Measurements from ENCODE around the gene LRRTM4. TPM values are rescaled to one million over a fixed set of nuclear protein-coding genes. Genes with fewer than 3 reads are reported as not detected.

LRRTM4 gene
- total RNA-seq, 2 experiments from 2014 or later, result not detected

DNA sequence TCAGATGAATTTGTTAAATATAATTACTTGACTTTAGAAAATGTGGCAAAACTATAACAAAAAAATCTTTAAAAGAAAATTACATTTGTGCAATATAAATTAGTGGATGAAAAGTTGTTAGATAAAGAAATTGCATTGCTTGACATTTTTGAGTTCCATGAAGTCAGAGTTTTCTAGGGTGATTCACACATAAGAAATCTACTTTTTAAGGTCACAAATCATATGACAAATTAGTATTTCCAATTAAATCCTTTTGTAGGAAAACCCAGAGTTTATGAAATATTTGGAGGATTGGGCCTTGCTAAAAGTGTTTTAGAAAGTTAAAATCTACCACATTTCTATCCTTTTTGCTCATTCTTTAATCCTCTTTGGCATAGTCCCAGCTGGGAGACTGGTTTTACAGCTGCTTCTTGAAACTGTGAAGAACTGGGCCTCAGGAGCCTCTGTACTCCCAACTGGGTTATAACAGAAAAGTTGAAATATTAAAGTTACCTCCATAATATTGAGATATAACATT is 289.2 kb downstream of the LRRTM4 start:
- intact Hi-C loops (cut with micrococcal nuclease; ENCODE audit: unreplicated experiment), result no loop called here
- Histone ChIP-seq H3K79me2 (ENCODE audit: insufficient read depth, low read depth, low read length) (no peaks in the 10 kb centered on the region), H2AFZ (ENCODE audit: low read length) (no peak overlapping the region), H3K9me3 (ENCODE audit: low read length) (no peaks in the 10 kb centered on the region), H3K4me3 (ENCODE audit: low read depth, low read length, poor library complexity, severe bottlenecking) (no peak overlapping the region), H3K4me1 (ENCODE audit: insufficient read depth, low read length, poor library complexity, severe bottlenecking) (no peaks in the 10 kb centered on the region), H4K20me1 (ENCODE audit: insufficient read depth, low read length) (no peaks in the 10 kb centered on the region), H3K36me3 (ENCODE audit: insufficient read depth, low read length) (no peaks in the 10 kb centered on the region), H3K9me2 (ENCODE audit: insufficient read depth, low read length) (no peaks in the 10 kb centered on the region), H3K4me2 (ENCODE audit: low read length) (no peak overlapping the region), H3K27ac (ENCODE audit: low read depth, low read length, poor library complexity, severe bottlenecking) (no peak overlapping the region)
- TF ChIP-seq CTCF (conservative IDR thresholded peaks at IDR 0.05; ENCODE audit: low read length) (no peak), EZH2phosphoT487 (IDR thresholded peaks at IDR 0.05; ENCODE audit: borderline replicate concordance, low read depth, low read length) (no peak)
- POLR2A ChIA-PET, result no interaction called here
- no peak for DNase-seq (ENCODE audit: low spot score)
- CTCF ChIA-PET (ENCODE audit: unreplicated experiment), result no interaction called here
- no TSS peak for BruUV-seq (replicated peaks)

- H3K9me3 ChIP-seq (ENCODE audit: low read length), result no peaks in the 10 kb centered on the region
- no peak for TF ChIP-seq EZH2phosphoT487 (IDR thresholded peaks at IDR 0.05; ENCODE audit: borderline replicate concordance, low read depth, low read length)
- no peak for TF ChIP-seq CTCF (conservative IDR thresholded peaks at IDR 0.05; ENCODE audit: low read length)
- no peak overlapping the region for H2AFZ ChIP-seq (ENCODE audit: low read length)
- intact Hi-C loops (cut with micrococcal nuclease; ENCODE audit: unreplicated experiment), result no loop called here
- DNase-seq (ENCODE audit: low spot score), result no peak
- H3K27ac ChIP-seq (ENCODE audit: low read depth, low read length, poor library complexity, severe bottlenecking), result no peak overlapping the region
- no peaks in the 10 kb centered on the region for H3K4me1 ChIP-seq (ENCODE audit: insufficient read depth, low read length, poor library complexity, severe bottlenecking)
- no peak overlapping the region for H3K4me2 ChIP-seq (ENCODE audit: low read length)
- no peaks in the 10 kb centered on the region for H3K9me2 ChIP-seq (ENCODE audit: insufficient read depth, low read length)
- POLR2A ChIA-PET, result no interaction called here
- CTCF ChIA-PET (ENCODE audit: unreplicated experiment), result no interaction called here
- no peak overlapping the region for H3K4me3 ChIP-seq (ENCODE audit: low read depth, low read length, poor library complexity, severe bottlenecking)
- BruUV-seq (replicated peaks), result no TSS peak
- H3K79me2 ChIP-seq (ENCODE audit: insufficient read depth, low read depth, low read length), result no peaks in the 10 kb centered on the region
- H4K20me1 ChIP-seq (ENCODE audit: insufficient read depth, low read length), result no peaks in the 10 kb centered on the region
- no peaks in the 10 kb centered on the region for H3K36me3 ChIP-seq (ENCODE audit: insufficient read depth, low read length)
Measured at GRCh38 chr2:77228391-77228790, 293.8 kb downstream of the LRRTM4 start.

DNA sequence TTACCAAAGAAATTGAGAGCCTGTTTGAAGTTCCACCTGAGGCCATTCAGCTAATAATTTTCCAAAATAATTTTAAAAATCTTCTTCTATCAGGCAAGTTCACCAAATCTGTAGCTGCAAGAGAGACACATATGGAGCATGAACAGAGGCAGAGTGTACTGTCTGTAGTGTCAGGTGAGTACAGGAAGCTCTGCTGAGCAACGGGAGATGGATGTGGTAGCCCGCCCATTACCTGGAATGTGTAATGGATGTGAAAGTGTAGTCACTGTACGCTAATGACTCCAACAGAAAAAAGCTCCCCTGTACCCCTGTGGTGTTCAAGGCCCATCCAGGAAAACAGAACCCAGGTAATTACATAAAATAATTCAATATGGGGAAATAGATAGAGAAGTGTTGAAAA is 311.5 kb downstream of the LRRTM4 start:
- Histone ChIP-seq H4K20me1 (ENCODE audit: insufficient read depth, low read length) (no peaks in the 10 kb centered on the region), H3K4me1 (ENCODE audit: insufficient read depth, low read length, poor library complexity, severe bottlenecking) (no peaks in the 10 kb centered on the region), H2AFZ (ENCODE audit: low read length) (no peak overlapping the region), H3K79me2 (ENCODE audit: insufficient read depth, low read depth, low read length) (no peaks in the 10 kb centered on the region), H3K36me3 (ENCODE audit: insufficient read depth, low read length) (no peaks in the 10 kb centered on the region), H3K4me3 (ENCODE audit: low read depth, low read length, poor library complexity, severe bottlenecking) (no peak overlapping the region), H3K27ac (ENCODE audit: low read depth, low read length, poor library complexity, severe bottlenecking) (no peak overlapping the region), H3K9me3 (ENCODE audit: low read length) (no peaks in the 10 kb centered on the region), H3K9me2 (ENCODE audit: insufficient read depth, low read length) (no peaks in the 10 kb centered on the region), H3K4me2 (ENCODE audit: low read length) (no peak overlapping the region)
- TF ChIP-seq CTCF (conservative IDR thresholded peaks at IDR 0.05; ENCODE audit: low read length), result no peak
- no peak for DNase-seq (ENCODE audit: low spot score)
- intact Hi-C loops (cut with micrococcal nuclease; ENCODE audit: unreplicated experiment), result no loop called here
- ChIA-PET POLR2A (no interaction called here), CTCF (ENCODE audit: unreplicated experiment) (no interaction called here)
- BruUV-seq (replicated peaks), result no TSS peak
